ENCODE results near the gene MPEG1. TPM values are rescaled to one million over a fixed set of nuclear protein-coding genes. Genes with fewer than 3 reads are reported as not detected.
A peak's percentile ranks its signal among the peaks of the same experiment; 100 is the strongest.

The MPEG1 gene
- total and polyA plus RNA-seq, 2 of the 13 experiments (the other 11 are each of a cell fraction or from before 2014, with no cell fraction given): not detected

DNA sequence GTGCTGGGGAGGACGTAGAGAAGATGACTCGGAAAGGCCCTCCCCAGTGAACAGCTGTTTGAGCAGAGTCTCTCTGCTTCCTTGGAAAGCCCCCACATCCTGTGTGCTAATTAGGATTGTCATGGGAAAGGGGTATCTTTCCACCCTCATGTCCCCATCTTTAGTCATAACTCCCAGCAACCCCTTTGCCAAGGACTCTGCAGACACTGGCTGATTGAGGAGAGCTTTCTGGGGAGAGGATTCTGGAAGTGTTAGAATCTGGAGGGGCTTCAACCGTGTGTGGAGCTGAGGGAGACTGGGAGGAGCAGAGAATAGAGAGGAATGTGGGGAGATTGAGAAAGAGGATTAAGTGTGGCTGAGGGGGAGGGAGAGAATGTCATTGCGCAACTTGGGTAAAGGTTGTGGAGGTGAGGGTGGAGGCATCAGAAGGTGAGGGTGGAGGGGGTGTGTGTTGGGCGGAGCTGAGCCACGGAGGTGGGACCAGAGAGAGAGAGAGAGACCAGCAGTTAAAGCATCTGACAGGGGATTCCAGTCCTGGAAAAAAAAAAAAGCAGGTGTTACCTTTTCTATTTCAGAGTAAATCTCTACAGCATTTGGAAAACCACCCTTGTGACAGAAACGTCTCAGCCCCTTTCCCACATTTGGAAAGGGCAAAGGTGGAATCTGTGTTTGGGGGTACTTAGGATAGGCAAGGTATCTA is 38.6 kb downstream of the MPEG1 start (continued):
- TF ChIP-seq, protein P1, sequence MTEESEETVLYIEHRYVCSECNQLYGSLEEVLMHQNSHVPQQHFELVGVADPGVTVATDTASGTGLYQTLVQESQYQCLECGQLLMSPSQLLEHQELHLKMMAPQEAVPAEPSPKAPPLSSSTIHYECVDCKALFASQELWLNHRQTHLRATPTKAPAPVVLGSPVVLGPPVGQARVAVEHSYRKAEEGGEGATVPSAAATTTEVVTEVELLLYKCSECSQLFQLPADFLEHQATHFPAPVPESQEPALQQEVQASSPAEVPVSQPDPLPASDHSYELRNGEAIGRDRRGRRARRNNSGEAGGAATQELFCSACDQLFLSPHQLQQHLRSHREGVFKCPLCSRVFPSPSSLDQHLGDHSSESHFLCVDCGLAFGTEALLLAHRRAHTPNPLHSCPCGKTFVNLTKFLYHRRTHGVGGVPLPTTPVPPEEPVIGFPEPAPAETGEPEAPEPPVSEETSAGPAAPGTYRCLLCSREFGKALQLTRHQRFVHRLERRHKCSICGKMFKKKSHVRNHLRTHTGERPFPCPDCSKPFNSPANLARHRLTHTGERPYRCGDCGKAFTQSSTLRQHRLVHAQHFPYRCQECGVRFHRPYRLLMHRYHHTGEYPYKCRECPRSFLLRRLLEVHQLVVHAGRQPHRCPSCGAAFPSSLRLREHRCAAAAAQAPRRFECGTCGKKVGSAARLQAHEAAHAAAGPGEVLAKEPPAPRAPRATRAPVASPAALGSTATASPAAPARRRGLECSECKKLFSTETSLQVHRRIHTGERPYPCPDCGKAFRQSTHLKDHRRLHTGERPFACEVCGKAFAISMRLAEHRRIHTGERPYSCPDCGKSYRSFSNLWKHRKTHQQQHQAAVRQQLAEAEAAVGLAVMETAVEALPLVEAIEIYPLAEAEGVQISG (CRISPR knock-in tag; IDR thresholded peaks at IDR 0.05): 0 out of 2 replicates have a peak, but pooled peaks have one; percentile 35
- 0 out of 2 replicates have a peak, but pooled peaks have one; percentile 16 for TF ChIP-seq KMT2A (CRISPR knock-in tag; IDR thresholded peaks at IDR 0.05)
- TF ChIP-seq ZNF841 (CRISPR knock-in tag; IDR thresholded peaks at IDR 0.05; ENCODE audit: borderline replicate concordance): no peak
- TF ChIP-seq ZNF263 (CRISPR knock-in tag; IDR thresholded peaks at IDR 0.05): 0 out of 2 replicates have a peak, but pooled peaks have one; percentile 51
- TF ChIP-seq, protein P2, sequence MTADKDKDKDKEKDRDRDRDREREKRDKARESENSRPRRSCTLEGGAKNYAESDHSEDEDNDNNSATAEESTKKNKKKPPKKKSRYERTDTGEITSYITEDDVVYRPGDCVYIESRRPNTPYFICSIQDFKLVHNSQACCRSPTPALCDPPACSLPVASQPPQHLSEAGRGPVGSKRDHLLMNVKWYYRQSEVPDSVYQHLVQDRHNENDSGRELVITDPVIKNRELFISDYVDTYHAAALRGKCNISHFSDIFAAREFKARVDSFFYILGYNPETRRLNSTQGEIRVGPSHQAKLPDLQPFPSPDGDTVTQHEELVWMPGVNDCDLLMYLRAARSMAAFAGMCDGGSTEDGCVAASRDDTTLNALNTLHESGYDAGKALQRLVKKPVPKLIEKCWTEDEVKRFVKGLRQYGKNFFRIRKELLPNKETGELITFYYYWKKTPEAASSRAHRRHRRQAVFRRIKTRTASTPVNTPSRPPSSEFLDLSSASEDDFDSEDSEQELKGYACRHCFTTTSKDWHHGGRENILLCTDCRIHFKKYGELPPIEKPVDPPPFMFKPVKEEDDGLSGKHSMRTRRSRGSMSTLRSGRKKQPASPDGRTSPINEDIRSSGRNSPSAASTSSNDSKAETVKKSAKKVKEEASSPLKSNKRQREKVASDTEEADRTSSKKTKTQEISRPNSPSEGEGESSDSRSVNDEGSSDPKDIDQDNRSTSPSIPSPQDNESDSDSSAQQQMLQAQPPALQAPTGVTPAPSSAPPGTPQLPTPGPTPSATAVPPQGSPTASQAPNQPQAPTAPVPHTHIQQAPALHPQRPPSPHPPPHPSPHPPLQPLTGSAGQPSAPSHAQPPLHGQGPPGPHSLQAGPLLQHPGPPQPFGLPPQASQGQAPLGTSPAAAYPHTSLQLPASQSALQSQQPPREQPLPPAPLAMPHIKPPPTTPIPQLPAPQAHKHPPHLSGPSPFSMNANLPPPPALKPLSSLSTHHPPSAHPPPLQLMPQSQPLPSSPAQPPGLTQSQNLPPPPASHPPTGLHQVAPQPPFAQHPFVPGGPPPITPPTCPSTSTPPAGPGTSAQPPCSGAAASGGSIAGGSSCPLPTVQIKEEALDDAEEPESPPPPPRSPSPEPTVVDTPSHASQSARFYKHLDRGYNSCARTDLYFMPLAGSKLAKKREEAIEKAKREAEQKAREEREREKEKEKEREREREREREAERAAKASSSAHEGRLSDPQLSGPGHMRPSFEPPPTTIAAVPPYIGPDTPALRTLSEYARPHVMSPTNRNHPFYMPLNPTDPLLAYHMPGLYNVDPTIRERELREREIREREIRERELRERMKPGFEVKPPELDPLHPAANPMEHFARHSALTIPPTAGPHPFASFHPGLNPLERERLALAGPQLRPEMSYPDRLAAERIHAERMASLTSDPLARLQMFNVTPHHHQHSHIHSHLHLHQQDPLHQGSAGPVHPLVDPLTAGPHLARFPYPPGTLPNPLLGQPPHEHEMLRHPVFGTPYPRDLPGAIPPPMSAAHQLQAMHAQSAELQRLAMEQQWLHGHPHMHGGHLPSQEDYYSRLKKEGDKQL (CRISPR knock-in tag; IDR thresholded peaks at IDR 0.05; ENCODE audit: low read depth): peak; percentile 71; the same call in 1 of the 2 replicates
- TF ChIP-seq ZNF558 (CRISPR knock-in tag; IDR thresholded peaks at IDR 0.05; ENCODE audit: borderline replicate concordance): no peak
- TF ChIP-seq HIVEP1 (CRISPR knock-in tag; IDR thresholded peaks at IDR 0.05): no peak
- TF ChIP-seq, protein P3, sequence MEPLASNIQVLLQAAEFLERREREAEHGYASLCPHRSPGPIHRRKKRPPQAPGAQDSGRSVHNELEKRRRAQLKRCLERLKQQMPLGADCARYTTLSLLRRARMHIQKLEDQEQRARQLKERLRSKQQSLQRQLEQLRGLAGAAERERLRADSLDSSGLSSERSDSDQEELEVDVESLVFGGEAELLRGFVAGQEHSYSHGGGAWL (CRISPR knock-in tag; IDR thresholded peaks at IDR 0.05): no peak
- no peak for TF ChIP-seq NR3C1 (CRISPR knock-in tag; IDR thresholded peaks at IDR 0.05)
- TF ChIP-seq, protein P4, sequence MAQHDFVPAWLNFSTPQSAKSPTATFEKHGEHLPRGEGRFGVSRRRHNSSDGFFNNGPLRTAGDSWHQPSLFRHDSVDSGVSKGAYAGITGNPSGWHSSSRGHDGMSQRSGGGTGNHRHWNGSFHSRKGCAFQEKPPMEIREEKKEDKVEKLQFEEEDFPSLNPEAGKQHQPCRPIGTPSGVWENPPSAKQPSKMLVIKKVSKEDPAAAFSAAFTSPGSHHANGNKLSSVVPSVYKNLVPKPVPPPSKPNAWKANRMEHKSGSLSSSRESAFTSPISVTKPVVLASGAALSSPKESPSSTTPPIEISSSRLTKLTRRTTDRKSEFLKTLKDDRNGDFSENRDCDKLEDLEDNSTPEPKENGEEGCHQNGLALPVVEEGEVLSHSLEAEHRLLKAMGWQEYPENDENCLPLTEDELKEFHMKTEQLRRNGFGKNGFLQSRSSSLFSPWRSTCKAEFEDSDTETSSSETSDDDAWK (CRISPR knock-in tag; IDR thresholded peaks at IDR 0.05): no peak
- no peak for TF ChIP-seq ARID2 (CRISPR knock-in tag; IDR thresholded peaks at IDR 0.05; ENCODE audit: borderline replicate concordance)
- TF ChIP-seq ZSCAN22 (CRISPR knock-in tag; IDR thresholded peaks at IDR 0.05): peak; percentile 89
- peak; percentile 55; the same call in 1 of the 2 replicates for TF ChIP-seq KDM4B (CRISPR knock-in tag; IDR thresholded peaks at IDR 0.05)
- TF ChIP-seq GATAD1 (CRISPR knock-in tag; IDR thresholded peaks at IDR 0.05): 0 out of 2 replicates have a peak, but pooled peaks have one; percentile 36
- peak; percentile 73; the same call in 1 of the 2 replicates for TF ChIP-seq CBX5 (CRISPR knock-in tag; IDR thresholded peaks at IDR 0.05; ENCODE audit: borderline replicate concordance)
- peak; percentile 100 for TF ChIP-seq ZKSCAN5 (CRISPR knock-in tag; IDR thresholded peaks at IDR 0.05)
- peak; percentile 27; the same call in 1 of the 2 replicates for TF ChIP-seq TBX2 (CRISPR knock-in tag; IDR thresholded peaks at IDR 0.05; ENCODE audit: borderline replicate concordance)
- no peak for TF ChIP-seq ZNF564 (CRISPR knock-in tag; IDR thresholded peaks at IDR 0.05)

Data from HepG2 (cell line).